ENCODE data around the gene TIMMDC1. TPM values are rescaled to one million over a fixed set of nuclear protein-coding genes. Genes with fewer than 3 reads are reported as not detected.

The TIMMDC1 gene
- total RNA-seq, 1 donor from 2014 or later = 302 TPM

- no peak for DNase-seq
- no peaks in the 10 kb centered on the region for H3K9me3 ChIP-seq (replicated peaks)
- TF ChIP-seq CTCF (IDR thresholded peaks at IDR 0.05; ENCODE audit: borderline replicate concordance) = no peak
- no peaks in the 10 kb centered on the region for H3K27me3 ChIP-seq (ENCODE audit: low read depth)
- H3K4me1 ChIP-seq = peaks cover 24% of the 10 kb centered on the region
- H3K4me3 ChIP-seq = no peak overlapping the region
- intact Hi-C loops (cut with micrococcal nuclease) = no loop called here
- H3K27ac ChIP-seq (replicated peaks) = no peak overlapping the region
- H3K36me3 ChIP-seq = peaks cover 95% of the 10 kb centered on the region
These were observed 12.3 kb downstream of the TIMMDC1 start for GRCh38 chr3:119510690-119511089.

GRCh38 chr3:119514637-119515036 is 16.3 kb downstream of the TIMMDC1 start:
- intact Hi-C loops (cut with micrococcal nuclease) = no loop called here
- peaks cover 98% of the 10 kb centered on the region for H3K36me3 ChIP-seq
- H3K27ac ChIP-seq (replicated peaks) = peak overlapping the region; percentile 84
- no peaks in the 10 kb centered on the region for H3K27me3 ChIP-seq (ENCODE audit: low read depth)
- TF ChIP-seq CTCF (IDR thresholded peaks at IDR 0.05; ENCODE audit: borderline replicate concordance) = no peak
- no peaks in the 10 kb centered on the region for H3K9me3 ChIP-seq (replicated peaks)
- peaks cover 26% of the 10 kb centered on the region for H3K4me1 ChIP-seq
- no peak for DNase-seq
- H3K4me3 ChIP-seq = no peak overlapping the region

- DNase-seq = peak; percentile 17
- TF ChIP-seq CTCF (IDR thresholded peaks at IDR 0.05; ENCODE audit: borderline replicate concordance) = no peak
- peaks cover 98% of the 10 kb centered on the region for H3K36me3 ChIP-seq
- H3K9me3 ChIP-seq (replicated peaks) = no peaks in the 10 kb centered on the region
- intact Hi-C loops (cut with micrococcal nuclease) = no loop called here
- peaks cover 18% of the 10 kb centered on the region for H3K4me1 ChIP-seq
- peak overlapping the region; percentile 84 for H3K27ac ChIP-seq (replicated peaks)
- H3K4me3 ChIP-seq = no peak overlapping the region
- no peaks in the 10 kb centered on the region for H3K27me3 ChIP-seq (ENCODE audit: low read depth)
These were observed 18.8 kb downstream of the TIMMDC1 start for GRCh38 chr3:119517112-119517511.

GRCh38 chr3:119518026-119518425 is 19.7 kb downstream of the TIMMDC1 start:
- Histone ChIP-seq H3K27me3 (ENCODE audit: low read depth) (no peaks in the 10 kb centered on the region), H3K4me3 (peak overlapping the region; percentile 7), H3K36me3 (peaks cover 95% of the 10 kb centered on the region), H3K9me3 (replicated peaks) (no peaks in the 10 kb centered on the region), H3K27ac (replicated peaks) (peak overlapping the region; percentile 84), H3K4me1 (peaks cover 18% of the 10 kb centered on the region)
- no peak for DNase-seq
- no peak for TF ChIP-seq CTCF (IDR thresholded peaks at IDR 0.05; ENCODE audit: borderline replicate concordance)
- intact Hi-C loops (cut with micrococcal nuclease) = no loop called here

GRCh38 chr3:119524931-119525662 is 26.8 kb downstream of the TIMMDC1 start:
- TF ChIP-seq CTCF (IDR thresholded peaks at IDR 0.05; ENCODE audit: borderline replicate concordance) = peak; percentile 59
- H3K27ac ChIP-seq (replicated peaks) = peak overlapping the region; percentile 34
- peaks cover 55% of the 10 kb centered on the region for H3K36me3 ChIP-seq
- DNase-seq = no peak
- no peaks in the 10 kb centered on the region for H3K9me3 ChIP-seq (replicated peaks)
- H3K4me3 ChIP-seq = no peak overlapping the region
- H3K4me1 ChIP-seq = peaks cover 6% of the 10 kb centered on the region
- H3K27me3 ChIP-seq (ENCODE audit: low read depth) = no peaks in the 10 kb centered on the region
- intact Hi-C loops (cut with micrococcal nuclease) = loop anchor here (10.0 kb wide), 1 partner anchor 160 kb away; no protein-coding TSS in a partner anchor

Measured in left ventricle myocardium inferior (tissue), 1 donor.